Upper lobe of right lung (tissue), 1 donor: ENCODE measurements around the gene G3BP1. TPM values are rescaled to one million over a fixed set of nuclear protein-coding genes. Genes with fewer than 3 reads are reported as not detected.

Source experiments
- ATAC-seq: fragments of 200-7000 bp; cut with Tn5 transposase; one replicate; pipeline ENCODE4 v1.9.1; 2020; ENCODE audit warnings: mild to moderate bottlenecking, moderate library complexity
- DNase-seq: peaks from one replicate; pipeline ENCODE4 v3.0.0-alpha.2; 2020
- H3K27ac ChIP-seq: fragments of 200-600 bp; one replicate; pipeline ENCODE4 v1.8.0; 2022
- H3K27me3 ChIP-seq: fragments of 200-600 bp; one replicate; pipeline ENCODE4 v1.8.0; 2022; ENCODE audit warnings: mild to moderate bottlenecking
- H3K36me3 ChIP-seq: fragments of 200-600 bp; one replicate; pipeline ENCODE4 v1.8.0; 2022
- H3K4me1 ChIP-seq: fragments of 200-600 bp; one replicate; pipeline ENCODE4 v1.8.0; 2022
- H3K4me3 ChIP-seq: fragments of 200-600 bp; one replicate; pipeline ENCODE4 v1.8.0; 2022; ENCODE audit warnings: mild to moderate bottlenecking
- H3K9me3 ChIP-seq: fragments of 200-600 bp; one replicate; pipeline ENCODE4 v1.8.0; 2022
- CTCF ChIP-seq: fragments of 200-600 bp; IDR thresholded peaks from one replicate; pipeline ENCODE4 v1.8.0; 2022; ENCODE audit warnings: antibody characterized with exemption
- intact Hi-C: fragments of 100-400 bp; cut with DNase I; formaldehyde crosslinking; loops from one replicate; pipeline ENCODE4 v1.11.0; 2022
- total RNA-seq: library from RNA; stranded (reverse); fragmentation: NEBNext Ultra II Directional; extraction: Animal tissue kit (Norgen Biotek cat#: 25700); gene quantifications from one replicate; pipeline ENCODE4 v1.2.1, GENCODE V29; 2021
- donor health status: DM: no; HTN: yes; CAD: no; lungs with severe emphysema.

G3BP1 gene
- total RNA-seq, 1 donor from 2014 or later, result 158 TPM

- intact Hi-C loops, result no loop called here
- Histone ChIP-seq H3K4me3 (no peak overlapping the region), H3K36me3 (peaks cover 62% of the 10 kb centered on the region)
Measured at GRCh38 chr5:151787817-151788216, 16.1 kb downstream of the G3BP1 start.

GRCh38 chr5:151793358-151793757 lies 21.6 kb downstream of the G3BP1 start:
- peaks cover 99% of the 10 kb centered on the region for H3K36me3 ChIP-seq
- intact Hi-C loops, result no loop called here
- H3K9me3 ChIP-seq, result no peaks in the 10 kb centered on the region
- ATAC-seq (no peak), DNase-seq (no peak)
- H3K4me1 ChIP-seq, result no peaks in the 10 kb centered on the region
- no peaks in the 10 kb centered on the region for H3K27me3 ChIP-seq
- no peak for TF ChIP-seq CTCF
- H3K27ac ChIP-seq, result no peak overlapping the region
- no peak overlapping the region for H3K4me3 ChIP-seq

More at GRCh38 chr5:151787817-151788216, 16.1 kb downstream of the G3BP1 start:
- Histone ChIP-seq H3K9me3 (no peaks in the 10 kb centered on the region), H3K27ac (no peak overlapping the region), H3K4me1 (peaks cover 15% of the 10 kb centered on the region), H3K27me3 (no peaks in the 10 kb centered on the region)
- DNase-seq, result no peak
- no peak for ATAC-seq
- TF ChIP-seq CTCF, result no peak

- Histone ChIP-seq H3K9me3 (no peaks in the 10 kb centered on the region), H3K4me3 (no peak overlapping the region), H3K27ac (no peak overlapping the region), H3K4me1 (no peaks in the 10 kb centered on the region), H3K36me3 (peaks cover 100% of the 10 kb centered on the region), H3K27me3 (no peaks in the 10 kb centered on the region)
- TF ChIP-seq CTCF, result no peak
- ATAC-seq, result no peak
- intact Hi-C loops, result no loop called here
- DNase-seq, result no peak
Measured at GRCh38 chr5:151795426-151795825, 23.7 kb downstream of the G3BP1 start.

GRCh38 chr5:151798674-151799073 lies 26.9 kb downstream of the G3BP1 start:
- Histone ChIP-seq H3K9me3 (no peaks in the 10 kb centered on the region), H3K36me3 (peaks cover 100% of the 10 kb centered on the region)
- ATAC-seq, result no peak

GRCh38 chr5:151799407-151799806 lies 27.7 kb downstream of the G3BP1 start:
- peaks cover 100% of the 10 kb centered on the region for H3K36me3 ChIP-seq
- DNase-seq (no peak), ATAC-seq (no peak)
- no peaks in the 10 kb centered on the region for H3K9me3 ChIP-seq
- H3K27me3 ChIP-seq, result no peaks in the 10 kb centered on the region
- no peaks in the 10 kb centered on the region for H3K4me1 ChIP-seq
- intact Hi-C loops, result no loop called here
- H3K4me3 ChIP-seq, result no peak overlapping the region
- no peak for TF ChIP-seq CTCF
- H3K27ac ChIP-seq, result no peak overlapping the region

More at GRCh38 chr5:151798674-151799073, 26.9 kb downstream of the G3BP1 start:
- TF ChIP-seq CTCF, result no peak
- intact Hi-C loops, result no loop called here
- Histone ChIP-seq H3K27ac (no peak overlapping the region), H3K4me3 (no peak overlapping the region), H3K4me1 (no peaks in the 10 kb centered on the region), H3K27me3 (no peaks in the 10 kb centered on the region)
- DNase-seq, result no peak

- peaks cover 100% of the 10 kb centered on the region for H3K36me3 ChIP-seq
Measured at GRCh38 chr5:151800532-151800931, 28.8 kb downstream of the G3BP1 start.

More at GRCh38 chr5:151800532-151800931, 28.8 kb downstream of the G3BP1 start:
- H3K9me3 ChIP-seq, result no peaks in the 10 kb centered on the region
- no peak for TF ChIP-seq CTCF
- no peaks in the 10 kb centered on the region for H3K27me3 ChIP-seq
- intact Hi-C loops, result no loop called here
- no peak for DNase-seq
- no peaks in the 10 kb centered on the region for H3K4me1 ChIP-seq
- no peak for ATAC-seq
- H3K27ac ChIP-seq, result no peak overlapping the region
- no peak overlapping the region for H3K4me3 ChIP-seq
